ENCODE measurements around the gene MUS81. TPM values are rescaled to one million over a fixed set of nuclear protein-coding genes. Genes with fewer than 3 reads are reported as not detected.

Gene MUS81
- total and polyA plus RNA-seq, 2 of the 13 experiments (the other 11 are each of a cell fraction or from before 2014, with no cell fraction given), result 25.6 to 30.2 TPM

DNA sequence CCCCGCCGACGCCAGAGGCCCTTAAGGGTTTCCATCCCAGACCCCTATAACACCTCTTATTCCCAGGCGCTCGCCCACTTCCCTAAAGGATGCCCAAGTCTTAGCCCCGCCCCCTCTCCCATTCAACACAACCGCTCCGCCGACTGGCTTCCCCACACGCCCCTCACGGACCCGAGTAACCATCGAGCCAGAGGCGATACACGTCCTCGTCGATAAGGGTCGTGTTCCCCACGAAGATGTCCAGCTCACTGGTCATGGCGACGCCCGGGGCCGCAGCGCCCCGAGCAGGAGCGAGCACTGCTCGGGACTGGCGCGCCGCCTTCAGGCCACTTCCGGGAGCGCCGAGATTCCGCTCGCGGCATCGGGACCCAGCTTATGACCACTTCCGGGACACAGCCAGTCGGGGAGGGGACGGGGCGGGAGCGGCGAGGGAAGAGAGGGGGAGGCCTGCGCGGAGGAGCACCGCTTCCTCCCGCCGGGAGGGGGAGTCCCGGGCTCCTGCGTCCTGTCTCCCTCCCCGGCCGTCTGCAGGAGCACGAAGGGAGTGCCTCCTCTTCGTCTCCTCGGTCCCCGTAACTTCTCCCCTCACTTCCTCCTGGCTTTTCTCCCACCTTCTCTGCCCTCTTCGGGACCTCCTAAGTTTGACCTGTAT lies 28.1 kb downstream of the MUS81 start, which contains the start of gene FIBP (continued):
- no peak; the same call in 1 of the 2 replicates for TF ChIP-seq ZNF556 (CRISPR knock-in tag; IDR thresholded peaks at IDR 0.05; ENCODE audit: borderline replicate concordance)
- TF ChIP-seq, protein P1, sequence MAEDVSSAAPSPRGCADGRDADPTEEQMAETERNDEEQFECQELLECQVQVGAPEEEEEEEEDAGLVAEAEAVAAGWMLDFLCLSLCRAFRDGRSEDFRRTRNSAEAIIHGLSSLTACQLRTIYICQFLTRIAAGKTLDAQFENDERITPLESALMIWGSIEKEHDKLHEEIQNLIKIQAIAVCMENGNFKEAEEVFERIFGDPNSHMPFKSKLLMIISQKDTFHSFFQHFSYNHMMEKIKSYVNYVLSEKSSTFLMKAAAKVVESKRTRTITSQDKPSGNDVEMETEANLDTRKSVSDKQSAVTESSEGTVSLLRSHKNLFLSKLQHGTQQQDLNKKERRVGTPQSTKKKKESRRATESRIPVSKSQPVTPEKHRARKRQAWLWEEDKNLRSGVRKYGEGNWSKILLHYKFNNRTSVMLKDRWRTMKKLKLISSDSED (CRISPR knock-in tag; IDR thresholded peaks at IDR 0.05), result no peak
- TF ChIP-seq EHMT2 (IDR thresholded peaks at IDR 0.05; ENCODE audit: borderline replicate concordance, low read depth, low read length), result no peak
- TF ChIP-seq, protein P2, sequence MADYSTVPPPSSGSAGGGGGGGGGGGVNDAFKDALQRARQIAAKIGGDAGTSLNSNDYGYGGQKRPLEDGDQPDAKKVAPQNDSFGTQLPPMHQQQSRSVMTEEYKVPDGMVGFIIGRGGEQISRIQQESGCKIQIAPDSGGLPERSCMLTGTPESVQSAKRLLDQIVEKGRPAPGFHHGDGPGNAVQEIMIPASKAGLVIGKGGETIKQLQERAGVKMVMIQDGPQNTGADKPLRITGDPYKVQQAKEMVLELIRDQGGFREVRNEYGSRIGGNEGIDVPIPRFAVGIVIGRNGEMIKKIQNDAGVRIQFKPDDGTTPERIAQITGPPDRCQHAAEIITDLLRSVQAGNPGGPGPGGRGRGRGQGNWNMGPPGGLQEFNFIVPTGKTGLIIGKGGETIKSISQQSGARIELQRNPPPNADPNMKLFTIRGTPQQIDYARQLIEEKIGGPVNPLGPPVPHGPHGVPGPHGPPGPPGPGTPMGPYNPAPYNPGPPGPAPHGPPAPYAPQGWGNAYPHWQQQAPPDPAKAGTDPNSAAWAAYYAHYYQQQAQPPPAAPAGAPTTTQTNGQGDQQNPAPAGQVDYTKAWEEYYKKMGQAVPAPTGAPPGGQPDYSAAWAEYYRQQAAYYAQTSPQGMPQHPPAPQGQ (CRISPR knock-in tag; IDR thresholded peaks at IDR 0.05; ENCODE audit: borderline replicate concordance), result no peak
- TF ChIP-seq, protein P3, sequence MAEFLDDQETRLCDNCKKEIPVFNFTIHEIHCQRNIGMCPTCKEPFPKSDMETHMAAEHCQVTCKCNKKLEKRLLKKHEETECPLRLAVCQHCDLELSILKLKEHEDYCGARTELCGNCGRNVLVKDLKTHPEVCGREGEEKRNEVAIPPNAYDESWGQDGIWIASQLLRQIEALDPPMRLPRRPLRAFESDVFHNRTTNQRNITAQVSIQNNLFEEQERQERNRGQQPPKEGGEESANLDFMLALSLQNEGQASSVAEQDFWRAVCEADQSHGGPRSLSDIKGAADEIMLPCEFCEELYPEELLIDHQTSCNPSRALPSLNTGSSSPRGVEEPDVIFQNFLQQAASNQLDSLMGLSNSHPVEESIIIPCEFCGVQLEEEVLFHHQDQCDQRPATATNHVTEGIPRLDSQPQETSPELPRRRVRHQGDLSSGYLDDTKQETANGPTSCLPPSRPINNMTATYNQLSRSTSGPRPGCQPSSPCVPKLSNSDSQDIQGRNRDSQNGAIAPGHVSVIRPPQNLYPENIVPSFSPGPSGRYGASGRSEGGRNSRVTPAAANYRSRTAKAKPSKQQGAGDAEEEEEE (CRISPR knock-in tag; IDR thresholded peaks at IDR 0.05; ENCODE audit: borderline replicate concordance), result no peak
- TF ChIP-seq, protein P4, sequence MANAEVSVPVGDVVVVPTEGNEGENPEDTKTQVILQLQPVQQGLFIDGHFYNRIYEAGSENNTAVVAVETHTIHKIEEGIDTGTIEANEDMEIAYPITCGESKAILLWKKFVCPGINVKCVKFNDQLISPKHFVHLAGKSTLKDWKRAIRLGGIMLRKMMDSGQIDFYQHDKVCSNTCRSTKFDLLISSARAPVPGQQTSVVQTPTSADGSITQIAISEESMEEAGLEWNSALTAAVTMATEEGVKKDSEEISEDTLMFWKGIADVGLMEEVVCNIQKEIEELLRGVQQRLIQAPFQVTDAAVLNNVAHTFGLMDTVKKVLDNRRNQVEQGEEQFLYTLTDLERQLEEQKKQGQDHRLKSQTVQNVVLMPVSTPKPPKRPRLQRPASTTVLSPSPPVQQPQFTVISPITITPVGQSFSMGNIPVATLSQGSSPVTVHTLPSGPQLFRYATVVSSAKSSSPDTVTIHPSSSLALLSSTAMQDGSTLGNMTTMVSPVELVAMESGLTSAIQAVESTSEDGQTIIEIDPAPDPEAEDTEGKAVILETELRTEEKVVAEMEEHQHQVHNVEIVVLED (CRISPR knock-in tag; IDR thresholded peaks at IDR 0.05; ENCODE audit: borderline replicate concordance), result peak; percentile 72; the same call in 1 of the 2 replicates
- TF ChIP-seq ZNF33A (CRISPR knock-in tag; IDR thresholded peaks at IDR 0.05; ENCODE audit: borderline replicate concordance), result peak; percentile 70; the same call in 1 of the 2 replicates
- TF ChIP-seq SP1 (IDR thresholded peaks at IDR 0.05), result no peak
- peak; percentile 35; the same call in 1 of the 2 replicates for TF ChIP-seq SP1 (CRISPR knock-in tag; IDR thresholded peaks at IDR 0.05)
- TF ChIP-seq, protein P5, sequence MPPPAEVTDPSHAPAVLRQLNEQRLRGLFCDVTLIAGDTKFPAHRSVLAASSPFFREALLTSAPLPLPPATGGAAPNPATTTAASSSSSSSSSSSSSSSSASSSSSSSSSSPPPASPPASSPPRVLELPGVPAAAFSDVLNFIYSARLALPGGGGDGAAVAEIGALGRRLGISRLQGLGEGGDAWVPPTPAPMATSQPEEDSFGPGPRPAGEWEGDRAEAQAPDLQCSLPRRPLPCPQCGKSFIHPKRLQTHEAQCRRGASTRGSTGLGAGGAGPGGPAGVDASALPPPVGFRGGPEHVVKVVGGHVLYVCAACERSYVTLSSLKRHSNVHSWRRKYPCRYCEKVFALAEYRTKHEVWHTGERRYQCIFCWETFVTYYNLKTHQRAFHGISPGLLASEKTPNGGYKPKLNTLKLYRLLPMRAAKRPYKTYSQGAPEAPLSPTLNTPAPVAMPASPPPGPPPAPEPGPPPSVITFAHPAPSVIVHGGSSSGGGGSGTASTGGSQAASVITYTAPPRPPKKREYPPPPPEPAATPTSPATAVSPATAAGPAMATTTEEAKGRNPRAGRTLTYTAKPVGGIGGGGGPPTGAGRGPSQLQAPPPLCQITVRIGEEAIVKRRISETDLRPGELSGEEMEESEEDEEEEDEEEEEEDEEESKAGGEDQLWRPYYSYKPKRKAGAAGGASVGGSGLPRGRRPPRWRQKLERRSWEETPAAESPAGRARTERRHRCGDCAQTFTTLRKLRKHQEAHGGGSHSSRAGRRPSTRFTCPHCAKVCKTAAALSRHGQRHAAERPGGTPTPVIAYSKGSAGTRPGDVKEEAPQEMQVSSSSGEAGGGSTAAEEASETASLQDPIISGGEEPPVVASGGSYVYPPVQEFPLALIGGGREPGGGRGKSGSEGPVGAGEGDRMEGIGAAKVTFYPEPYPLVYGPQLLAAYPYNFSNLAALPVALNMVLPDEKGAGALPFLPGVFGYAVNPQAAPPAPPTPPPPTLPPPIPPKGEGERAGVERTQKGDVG (CRISPR knock-in tag; IDR thresholded peaks at IDR 0.05; ENCODE audit: borderline replicate concordance), result 0 out of 2 replicates have a peak, but pooled peaks have one; percentile 35
- peak; percentile 30; the same call in 1 of the 2 replicates for TF ChIP-seq TMF1 (CRISPR knock-in tag; IDR thresholded peaks at IDR 0.05; ENCODE audit: low read depth)
- no peak for TF ChIP-seq ZNF484 (CRISPR knock-in tag; IDR thresholded peaks at IDR 0.05; ENCODE audit: borderline replicate concordance, low read depth)
- TF ChIP-seq, protein P6, sequence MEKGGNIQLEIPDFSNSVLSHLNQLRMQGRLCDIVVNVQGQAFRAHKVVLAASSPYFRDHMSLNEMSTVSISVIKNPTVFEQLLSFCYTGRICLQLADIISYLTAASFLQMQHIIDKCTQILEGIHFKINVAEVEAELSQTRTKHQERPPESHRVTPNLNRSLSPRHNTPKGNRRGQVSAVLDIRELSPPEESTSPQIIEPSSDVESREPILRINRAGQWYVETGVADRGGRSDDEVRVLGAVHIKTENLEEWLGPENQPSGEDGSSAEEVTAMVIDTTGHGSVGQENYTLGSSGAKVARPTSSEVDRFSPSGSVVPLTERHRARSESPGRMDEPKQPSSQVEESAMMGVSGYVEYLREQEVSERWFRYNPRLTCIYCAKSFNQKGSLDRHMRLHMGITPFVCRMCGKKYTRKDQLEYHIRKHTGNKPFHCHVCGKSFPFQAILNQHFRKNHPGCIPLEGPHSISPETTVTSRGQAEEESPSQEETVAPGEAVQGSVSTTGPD (CRISPR knock-in tag; IDR thresholded peaks at IDR 0.05), result no peak
- TF ChIP-seq, protein P7, sequence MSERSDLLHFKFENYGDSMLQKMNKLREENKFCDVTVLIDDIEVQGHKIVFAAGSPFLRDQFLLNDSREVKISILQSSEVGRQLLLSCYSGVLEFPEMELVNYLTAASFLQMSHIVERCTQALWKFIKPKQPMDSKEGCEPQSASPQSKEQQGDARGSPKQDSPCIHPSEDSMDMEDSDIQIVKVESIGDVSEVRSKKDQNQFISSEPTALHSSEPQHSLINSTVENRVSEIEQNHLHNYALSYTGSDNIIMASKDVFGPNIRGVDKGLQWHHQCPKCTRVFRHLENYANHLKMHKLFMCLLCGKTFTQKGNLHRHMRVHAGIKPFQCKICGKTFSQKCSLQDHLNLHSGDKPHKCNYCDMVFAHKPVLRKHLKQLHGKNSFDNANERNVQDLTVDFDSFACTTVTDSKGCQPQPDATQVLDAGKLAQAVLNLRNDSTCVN (CRISPR knock-in tag; IDR thresholded peaks at IDR 0.05; ENCODE audit: borderline replicate concordance), result no peak

All from HepG2 (cell line).